ENCODE measurements around the gene GABPB1. TPM values are rescaled to one million over a fixed set of nuclear protein-coding genes. Genes with fewer than 3 reads are reported as not detected.
"Not testable (repeated sequence)": the region's sequence is repeated elsewhere in the genome, so short reads cannot be mapped to it uniquely, and the experiment has no call there.

The GABPB1 gene
- total RNA-seq, result 47.2 TPM
- polyA plus RNA-seq, result 10.0 TPM

DNA sequence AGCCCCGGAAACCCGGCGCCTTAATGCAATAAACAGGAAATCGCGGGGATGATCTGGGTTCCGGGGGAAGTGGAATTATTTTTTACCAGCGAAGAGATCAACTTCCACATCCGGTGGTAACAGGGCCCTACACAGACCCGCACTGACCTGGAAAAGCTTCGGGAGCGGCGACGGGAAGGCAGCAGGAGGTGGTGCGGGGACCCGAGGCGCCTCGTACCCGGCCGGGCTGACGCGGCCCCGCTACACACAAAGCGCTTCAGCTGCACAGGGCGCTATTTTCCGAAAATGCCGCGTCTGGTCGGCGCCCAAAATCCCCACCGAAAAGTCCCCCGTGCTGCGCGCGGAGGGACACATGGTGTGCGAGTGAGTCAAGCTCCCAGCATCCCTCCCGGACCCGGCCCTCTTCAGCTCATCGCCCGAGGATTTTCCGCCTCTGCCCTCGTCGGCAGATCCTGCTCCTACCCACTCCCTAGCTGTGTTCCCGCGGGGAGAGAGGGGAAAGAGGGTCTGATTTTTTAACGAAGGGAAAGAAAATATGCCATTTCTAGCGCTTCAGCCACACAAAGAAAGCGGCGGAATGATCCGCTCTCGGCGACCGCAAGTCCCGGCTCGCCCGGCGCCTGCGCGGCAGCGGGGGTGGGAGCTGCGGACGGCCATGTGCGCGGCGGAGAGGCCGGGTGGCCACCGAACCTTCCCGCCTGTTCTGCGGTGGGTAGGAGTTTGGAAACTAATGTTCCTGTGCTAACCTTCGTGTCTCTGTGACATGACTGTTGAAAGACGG lies at the start of gene GABPB1:
Gene GABPB1, minus strand, starts transcription at position 361 of the 781 bp plus-strand sequence. CDS start 45,400 bp downstream, outside the sequence.
- Histone ChIP-seq H3K27ac (ENCODE audit: low read depth) (peak within 1 kb of the TSS; percentile 98), H3K36me3 (ENCODE audit: insufficient read depth) (no peaks in the 10 kb centered on the region), H3K4me3 (ENCODE audit: low read depth, low read length) (peak within 1 kb of the TSS; percentile 91), H3K4me1 (ENCODE audit: insufficient read depth) (no peaks in the 10 kb centered on the region)
- under 1% methylated on average over 70 of the region's 70 CpGs for WGBS
- DNase-seq (ENCODE audit: extremely low spot score), result peak; percentile 90

DNA sequence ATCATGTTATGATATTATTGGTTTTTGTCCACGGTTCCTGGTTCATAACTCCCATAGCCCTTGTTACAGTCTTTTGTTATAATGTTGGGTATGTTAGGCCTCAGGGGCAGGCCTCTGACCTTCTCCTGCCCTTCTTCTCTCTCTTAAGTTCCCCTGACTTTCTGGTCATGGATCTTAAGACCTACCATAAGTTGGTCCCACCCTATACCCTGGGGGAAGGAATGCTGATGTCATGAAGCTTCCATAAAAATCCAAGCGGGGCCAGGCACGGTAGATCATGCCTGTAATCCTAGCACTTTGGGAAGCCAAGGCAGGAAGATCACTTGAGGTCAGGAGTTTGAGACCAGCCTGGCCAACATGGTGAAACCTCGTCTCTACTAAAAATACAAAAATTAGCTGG lies 36.6 kb upstream of the GABPB1 start:
- not testable (repeated sequence) for H3K36me3 ChIP-seq (ENCODE audit: insufficient read depth); H3K27ac ChIP-seq (ENCODE audit: low read depth); H3K4me1 ChIP-seq (ENCODE audit: insufficient read depth); H3K4me3 ChIP-seq (ENCODE audit: low read depth, low read length); DNase-seq (ENCODE audit: extremely low spot score)
- whole genome bisulfite sequencing, result 70% methylated on average over 4 of the region's 4 CpGs

DNA sequence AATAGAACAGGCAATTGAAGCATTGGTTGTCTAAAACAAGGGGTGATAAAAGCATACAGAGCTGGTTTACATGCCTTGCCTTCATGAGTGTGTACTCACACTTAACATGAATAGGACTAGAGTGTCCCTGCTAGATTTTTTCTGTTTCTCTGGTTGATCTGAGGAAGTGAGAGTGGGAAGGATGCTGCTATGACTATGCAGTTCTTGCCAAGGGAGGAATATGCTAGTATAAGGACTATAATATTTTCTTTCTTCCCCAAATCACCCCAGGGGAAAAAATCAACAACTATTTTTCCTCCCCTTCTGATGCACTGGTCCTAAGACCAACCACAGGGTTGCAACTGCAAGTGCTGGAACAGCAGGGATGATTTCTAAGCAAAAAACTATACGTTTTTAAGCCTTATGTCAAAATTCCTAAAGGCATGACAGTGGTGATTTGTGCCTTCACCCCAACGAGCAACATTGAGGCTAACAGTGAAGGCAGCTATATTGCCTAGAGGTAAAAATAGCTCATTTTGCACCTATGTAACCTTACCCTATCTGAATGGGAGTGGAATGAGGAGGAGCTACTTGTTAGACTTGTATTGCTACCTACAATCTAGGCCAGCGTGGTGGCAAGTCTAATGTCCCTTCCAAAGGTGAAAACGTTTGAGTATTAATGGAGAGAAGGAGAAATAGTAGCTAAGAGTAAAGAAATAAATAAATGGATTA lies 35.7 kb upstream of the GABPB1 start:
- Histone ChIP-seq H3K27ac (ENCODE audit: low read depth) (no peak overlapping the region), H3K4me1 (ENCODE audit: insufficient read depth) (no peaks in the 10 kb centered on the region), H3K4me3 (ENCODE audit: low read depth, low read length) (no peak overlapping the region), H3K36me3 (ENCODE audit: insufficient read depth) (no peaks in the 10 kb centered on the region)
- no peak for DNase-seq (ENCODE audit: extremely low spot score)
- WGBS, result 50% methylated on average over 4 of the region's 4 CpGs

DNA sequence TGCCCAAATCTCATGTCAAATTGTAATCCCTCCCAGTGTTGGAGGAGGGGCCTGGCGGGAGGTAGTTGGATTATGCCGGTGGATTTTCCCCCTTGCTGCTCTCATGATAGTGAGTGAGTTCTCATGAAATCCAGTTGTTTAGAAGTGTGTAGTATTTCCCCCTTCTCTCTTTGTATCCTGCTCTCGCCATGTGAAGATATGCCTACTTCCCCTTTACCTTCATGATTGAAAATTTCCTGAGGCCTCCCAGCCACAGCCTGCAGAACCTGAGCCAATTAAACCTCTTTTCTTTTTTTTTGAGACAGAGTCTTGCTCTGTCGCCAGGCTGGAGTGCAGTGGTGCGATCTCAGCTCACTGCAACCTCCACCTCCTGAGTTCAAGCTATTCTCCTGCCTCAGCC lies 27.4 kb upstream of the GABPB1 start:
- DNase-seq (ENCODE audit: extremely low spot score); H3K4me1 ChIP-seq (ENCODE audit: insufficient read depth); H3K36me3 ChIP-seq (ENCODE audit: insufficient read depth); H3K4me3 ChIP-seq (ENCODE audit: low read depth, low read length); H3K27ac ChIP-seq (ENCODE audit: low read depth): not testable (repeated sequence)
- 79% methylated on average over 5 of the region's 5 CpGs for WGBS

DNA sequence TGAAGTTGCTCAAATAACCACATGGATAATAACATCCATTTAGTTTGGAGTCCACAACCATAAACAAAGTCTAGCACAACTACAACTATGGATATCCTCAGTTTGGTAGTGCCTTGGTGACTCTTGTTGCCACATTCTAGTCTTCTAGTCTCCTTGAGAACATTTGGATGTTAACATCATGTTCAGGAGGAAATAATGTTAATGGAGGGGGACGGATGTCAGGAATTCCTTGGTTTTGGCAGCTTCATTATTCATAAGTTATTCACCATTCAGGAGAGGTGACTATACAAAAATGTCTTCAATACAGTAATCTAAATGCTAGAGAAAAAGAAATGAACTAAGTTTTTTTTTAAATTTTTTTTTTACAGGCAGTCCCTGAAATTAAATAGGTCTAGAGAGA lies 26.4 kb upstream of the GABPB1 start:
- no peak for DNase-seq (ENCODE audit: extremely low spot score)
- Histone ChIP-seq H3K36me3 (ENCODE audit: insufficient read depth) (no peaks in the 10 kb centered on the region), H3K27ac (ENCODE audit: low read depth) (no peak overlapping the region), H3K4me3 (ENCODE audit: low read depth, low read length) (no peak overlapping the region), H3K4me1 (ENCODE audit: insufficient read depth) (no peaks in the 10 kb centered on the region)
- 64% methylated on average over 1 of the region's 1 CpG for WGBS

DNA sequence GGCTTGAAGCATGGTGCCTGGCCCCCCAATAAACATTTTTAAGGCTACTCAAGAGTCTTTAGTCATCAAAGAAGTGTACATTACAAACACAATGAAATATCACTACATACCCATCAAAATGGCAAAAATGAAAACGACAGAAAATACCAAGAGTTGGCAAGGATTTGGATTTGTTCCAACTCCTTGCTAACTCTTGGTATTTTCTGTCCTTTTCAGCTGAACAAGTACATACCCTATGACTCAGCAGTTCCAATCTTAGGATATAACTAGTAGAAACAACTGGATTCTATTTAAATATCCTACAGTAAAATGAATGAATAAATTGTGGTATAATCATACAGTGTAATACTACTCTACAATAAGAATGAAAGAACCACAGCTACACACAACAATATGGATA lies 25.1 kb upstream of the GABPB1 start:
- H3K27ac ChIP-seq (ENCODE audit: low read depth), result no peak overlapping the region
- no peaks in the 10 kb centered on the region for H3K4me1 ChIP-seq (ENCODE audit: insufficient read depth)
- H3K4me3 ChIP-seq (ENCODE audit: low read depth, low read length), result no peak overlapping the region
- H3K36me3 ChIP-seq (ENCODE audit: insufficient read depth), result no peaks in the 10 kb centered on the region
- WGBS, result 35% methylated on average over 1 of the region's 1 CpG
- DNase-seq (ENCODE audit: extremely low spot score), result no peak

DNA sequence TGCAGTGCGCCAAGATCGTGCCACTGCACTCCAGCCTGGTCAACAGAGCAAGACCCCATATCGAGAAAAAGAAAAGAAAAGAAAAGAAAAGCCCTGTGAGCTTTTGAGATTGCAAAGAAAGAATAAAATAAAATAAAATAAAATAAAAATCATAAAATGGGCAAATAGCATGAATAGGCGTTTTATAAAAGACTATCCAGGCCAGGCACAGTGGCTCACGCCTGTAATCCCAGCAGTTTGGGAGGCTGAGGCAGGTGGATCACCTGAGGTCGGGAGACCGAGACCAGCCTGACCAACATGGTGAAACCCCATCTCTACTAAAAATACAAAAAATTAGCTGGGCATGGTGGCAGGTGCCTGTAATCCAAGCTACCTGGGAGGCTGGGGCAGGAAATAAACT lies 24.4 kb upstream of the GABPB1 start:
- H3K4me3 ChIP-seq (ENCODE audit: low read depth, low read length); H3K4me1 ChIP-seq (ENCODE audit: insufficient read depth); H3K27ac ChIP-seq (ENCODE audit: low read depth); H3K36me3 ChIP-seq (ENCODE audit: insufficient read depth); DNase-seq (ENCODE audit: extremely low spot score): not testable (repeated sequence)
- WGBS, result 96% methylated on average over 7 of the region's 7 CpGs

DNA sequence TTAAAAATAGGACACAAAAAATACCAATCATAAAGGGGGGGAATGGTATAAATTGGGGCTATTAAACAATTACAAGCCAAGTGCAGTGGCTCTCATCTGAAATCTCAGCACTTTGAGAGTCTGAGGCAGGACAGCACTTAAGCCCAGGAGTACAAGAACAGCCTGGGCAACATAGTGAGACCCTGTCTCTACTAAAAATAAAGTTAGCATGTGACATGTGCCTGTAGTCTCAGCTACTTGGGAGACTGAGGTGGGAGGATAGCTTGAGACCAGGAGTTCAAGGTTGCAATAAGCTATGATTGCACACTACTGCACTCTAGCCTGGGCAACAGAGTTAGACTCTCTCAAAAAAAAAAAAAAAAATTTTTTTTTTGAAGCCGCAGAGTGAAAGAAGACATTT lies 23.8 kb upstream of the GABPB1 start:
- Histone ChIP-seq H3K27ac (ENCODE audit: low read depth) (no peak overlapping the region), H3K4me3 (ENCODE audit: low read depth, low read length) (no peak overlapping the region), H3K36me3 (ENCODE audit: insufficient read depth) (no peaks in the 10 kb centered on the region), H3K4me1 (ENCODE audit: insufficient read depth) (no peaks in the 10 kb centered on the region)
- DNase-seq (ENCODE audit: extremely low spot score), result no peak
- 95% methylated on average over 1 of the region's 1 CpG for WGBS

DNA sequence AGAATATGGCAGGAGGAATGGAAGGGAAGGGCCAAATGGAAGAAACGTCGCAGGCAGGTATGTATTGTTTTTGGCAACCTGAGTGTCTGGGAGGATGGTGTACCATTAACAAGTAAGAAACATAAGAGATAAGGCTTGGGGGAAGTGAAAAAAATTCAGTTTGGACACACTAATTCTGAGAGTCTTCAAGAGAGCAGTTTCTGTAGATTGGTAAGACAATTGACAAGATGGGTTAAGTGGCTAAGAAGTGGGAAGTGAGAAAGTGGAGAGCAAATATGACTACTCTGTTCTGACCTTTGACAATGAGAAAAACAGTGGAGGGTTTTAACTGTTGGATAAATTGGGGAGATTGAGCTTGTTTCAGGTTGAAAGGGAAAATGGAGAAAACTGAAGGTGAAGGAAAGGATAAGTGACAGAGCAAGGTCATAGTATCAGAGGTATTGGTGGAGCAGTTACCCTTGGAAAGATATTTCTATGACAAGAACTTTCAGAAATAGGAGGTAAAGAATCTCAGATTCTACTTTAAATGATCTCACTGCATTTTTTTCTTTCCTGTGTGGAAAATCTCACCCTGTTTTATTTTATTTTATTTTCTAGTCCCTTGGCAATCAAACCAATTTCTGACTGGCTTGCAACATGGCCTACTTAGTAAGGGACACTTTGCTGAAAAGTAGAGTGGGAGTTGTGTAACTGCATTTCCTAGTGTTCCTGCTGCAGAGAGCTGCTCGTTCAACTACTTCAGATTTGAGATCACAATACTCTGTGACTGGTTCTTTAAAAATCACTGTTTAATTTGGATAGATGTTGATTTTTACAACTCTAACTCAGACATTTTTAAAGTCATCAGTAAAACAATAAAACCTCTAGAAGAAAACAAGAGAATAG lies 23.1 kb upstream of the GABPB1 start:
- H3K4me3 ChIP-seq (ENCODE audit: low read depth, low read length), result no peak overlapping the region
- no peak overlapping the region for H3K27ac ChIP-seq (ENCODE audit: low read depth)
- H3K4me1 ChIP-seq (ENCODE audit: insufficient read depth), result no peaks in the 10 kb centered on the region
- no peaks in the 10 kb centered on the region for H3K36me3 ChIP-seq (ENCODE audit: insufficient read depth)
- 71% methylated on average over 3 of the region's 3 CpGs for WGBS
- DNase-seq (ENCODE audit: extremely low spot score), result no peak

DNA sequence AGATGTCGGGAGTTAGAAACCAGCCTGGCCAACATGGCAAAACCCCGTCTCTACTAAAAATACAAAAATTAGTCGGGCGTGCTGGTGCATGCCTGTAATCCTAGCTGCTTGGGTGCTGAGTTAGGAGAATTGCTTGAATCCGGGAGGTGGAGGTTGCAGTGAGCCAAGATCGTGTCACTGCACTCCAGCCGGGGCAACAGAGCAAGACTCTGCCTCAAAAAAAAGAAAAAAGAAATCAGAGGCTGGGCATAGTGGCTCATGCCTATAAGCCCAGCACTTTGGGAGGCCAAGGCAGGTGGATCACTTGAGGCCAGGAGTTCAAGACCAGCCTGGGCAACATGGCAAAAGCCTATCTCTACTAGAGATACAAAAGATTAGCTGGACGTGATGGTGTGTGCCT lies 14.6 kb upstream of the GABPB1 start:
- 93% methylated on average over 8 of the region's 8 CpGs for WGBS
- not testable (repeated sequence) for H3K4me1 ChIP-seq (ENCODE audit: insufficient read depth); H3K4me3 ChIP-seq (ENCODE audit: low read depth, low read length); H3K36me3 ChIP-seq (ENCODE audit: insufficient read depth); DNase-seq (ENCODE audit: extremely low spot score); H3K27ac ChIP-seq (ENCODE audit: low read depth)

DNA sequence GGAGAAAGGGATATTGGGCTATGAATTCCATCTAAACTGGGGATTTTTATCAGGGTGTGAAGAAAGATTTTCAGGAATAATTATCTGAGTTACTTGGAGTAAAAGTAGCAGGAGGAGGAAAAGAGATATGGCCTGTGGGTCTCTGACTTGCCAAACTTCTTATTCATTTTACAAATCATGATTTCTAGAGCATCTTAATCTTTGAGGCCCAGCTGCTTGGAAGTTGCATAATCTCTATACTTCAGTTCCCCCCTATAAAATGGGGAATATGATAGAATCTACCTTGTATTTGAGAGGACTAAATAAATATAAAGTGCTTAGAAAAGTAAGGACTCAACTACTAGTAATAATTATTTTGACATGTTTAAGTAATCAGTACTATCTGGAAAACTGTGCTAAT lies 11.0 kb upstream of the GABPB1 start:
- H3K4me1 ChIP-seq (ENCODE audit: insufficient read depth), result no peaks in the 10 kb centered on the region
- H3K4me3 ChIP-seq (ENCODE audit: low read depth, low read length), result no peak overlapping the region
- DNase-seq (ENCODE audit: extremely low spot score), result no peak
- H3K27ac ChIP-seq (ENCODE audit: low read depth), result no peak overlapping the region
- H3K36me3 ChIP-seq (ENCODE audit: insufficient read depth), result no peaks in the 10 kb centered on the region

DNA sequence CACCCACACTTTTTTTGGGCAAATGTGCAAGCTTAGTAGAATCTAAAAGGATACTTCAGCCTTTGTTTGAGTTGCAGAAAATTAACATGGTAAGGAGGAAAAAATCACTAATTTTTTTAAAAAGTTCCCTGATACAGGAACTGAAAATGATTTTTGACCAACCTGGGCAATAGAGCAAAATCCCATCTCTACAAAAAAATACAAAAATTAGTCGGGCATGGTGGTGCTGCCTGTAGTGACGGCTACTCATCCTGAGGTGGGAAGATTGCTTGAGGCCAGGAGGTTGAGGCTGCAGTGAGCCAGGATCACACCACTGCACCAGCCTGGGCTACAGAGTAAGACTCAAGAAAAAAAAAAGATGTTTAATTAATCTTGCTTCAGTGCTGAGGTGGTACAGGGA lies 10.6 kb upstream of the GABPB1 start:
- 95% methylated on average over 2 of the region's 2 CpGs for WGBS
- DNase-seq (ENCODE audit: extremely low spot score), result no peak

DNA sequence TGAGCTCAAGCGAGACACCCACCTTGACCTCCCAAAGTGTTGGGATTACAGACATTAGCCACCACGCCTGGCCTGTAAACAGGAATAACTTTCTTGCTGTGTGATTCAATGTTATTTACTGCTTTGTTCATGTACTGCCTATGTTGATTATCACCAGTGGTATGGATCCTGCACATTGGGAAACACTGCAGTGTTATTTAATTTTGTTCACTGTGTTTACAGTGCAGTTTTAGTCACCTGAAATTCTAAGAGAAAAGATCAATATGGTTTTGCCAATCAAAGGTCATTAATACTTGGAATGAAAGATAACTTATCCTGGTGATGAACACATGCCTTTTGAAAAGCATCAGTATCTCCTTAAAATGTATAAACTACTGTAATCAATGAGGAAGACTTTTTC lies 8.6 kb upstream of the GABPB1 start:
- WGBS, result 82% methylated on average over 2 of the region's 2 CpGs
- no peak for DNase-seq (ENCODE audit: extremely low spot score)

More for the DNA sequence above, 10.6 kb upstream of the GABPB1 start:
- H3K27ac ChIP-seq (ENCODE audit: low read depth), result no peak overlapping the region
- no peaks in the 10 kb centered on the region for H3K4me1 ChIP-seq (ENCODE audit: insufficient read depth)
- no peaks in the 10 kb centered on the region for H3K36me3 ChIP-seq (ENCODE audit: insufficient read depth)
- H3K4me3 ChIP-seq (ENCODE audit: low read depth, low read length), result no peak overlapping the region

More for the DNA sequence above, 8.6 kb upstream of the GABPB1 start:
- Histone ChIP-seq H3K4me3 (ENCODE audit: low read depth, low read length) (no peak overlapping the region), H3K27ac (ENCODE audit: low read depth) (no peak overlapping the region), H3K4me1 (ENCODE audit: insufficient read depth) (no peaks in the 10 kb centered on the region), H3K36me3 (ENCODE audit: insufficient read depth) (no peaks in the 10 kb centered on the region)
